ENCODE measurements around the gene TRERF1.

Gene TRERF1

DNA sequence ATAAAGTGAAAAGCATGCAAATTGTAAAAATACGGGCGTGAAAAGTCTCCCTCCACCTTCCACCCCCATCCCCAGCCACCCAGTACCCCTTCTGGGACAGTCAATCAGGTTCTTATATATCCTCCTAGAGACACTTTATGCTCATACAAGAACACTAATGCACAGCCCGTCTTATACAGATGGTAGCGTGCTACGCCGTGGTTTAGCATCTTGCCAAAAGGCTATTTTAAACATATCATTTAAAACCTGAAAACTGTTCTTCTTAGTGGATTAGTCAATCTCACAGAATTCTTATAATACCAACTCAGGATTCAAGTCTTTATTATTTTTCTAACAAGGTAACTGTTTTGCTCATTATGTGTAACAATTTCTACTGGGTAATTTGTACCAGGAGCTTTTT is 176.8 kb downstream of the TRERF1 start:
- H3K4me1 ChIP-seq (ENCODE audit: control insufficient read depth, insufficient read depth, low read length) = no peaks in the 10 kb centered on the region
- ChIA-PET CTCF (no interaction called here), POLR2A (no interaction called here)
- no peaks in the 10 kb centered on the region for H3K36me3 ChIP-seq (ENCODE audit: control insufficient read depth in 2 of 2, insufficient read depth in 1 of 2, low read length in 2 of 2)
- H3K4me3 ChIP-seq (ENCODE audit: low read depth, low read length) = no peak overlapping the region
- H3K27ac ChIP-seq (ENCODE audit: extremely low read depth, low read depth, low read length) = no peak overlapping the region
- TF ChIP-seq GFI1B (tag by site-specific recombination; IDR thresholded peaks at IDR 0.05) (no peak), IKZF3 (tag by site-specific recombination; IDR thresholded peaks at IDR 0.05) (no peak), ZNF48 (tag by site-specific recombination; IDR thresholded peaks at IDR 0.05) (no peak), GLI2 (tag by site-specific recombination; IDR thresholded peaks at IDR 0.05; ENCODE audit: borderline replicate concordance, low read depth) (no peak), ZNF266 (tag by site-specific recombination; IDR thresholded peaks at IDR 0.05; ENCODE audit: low read depth) (no peak), ZNF324 (tag by site-specific recombination; IDR thresholded peaks at IDR 0.05) (no peak), EGR2 (tag by site-specific recombination; IDR thresholded peaks at IDR 0.05; ENCODE audit: low read depth) (no peak), ZNF37A (tag by site-specific recombination; IDR thresholded peaks at IDR 0.05) (no peak), KLF10 (tag by site-specific recombination; IDR thresholded peaks at IDR 0.05) (no peak)
- TF ChIP-seq, protein P1, sequence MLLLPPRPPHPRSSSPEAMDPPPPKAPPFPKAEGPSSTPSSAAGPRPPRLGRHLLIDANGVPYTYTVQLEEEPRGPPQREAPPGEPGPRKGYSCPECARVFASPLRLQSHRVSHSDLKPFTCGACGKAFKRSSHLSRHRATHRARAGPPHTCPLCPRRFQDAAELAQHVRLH (tag by site-specific recombination; IDR thresholded peaks at IDR 0.05) = no peak
- TF ChIP-seq, protein P2, sequence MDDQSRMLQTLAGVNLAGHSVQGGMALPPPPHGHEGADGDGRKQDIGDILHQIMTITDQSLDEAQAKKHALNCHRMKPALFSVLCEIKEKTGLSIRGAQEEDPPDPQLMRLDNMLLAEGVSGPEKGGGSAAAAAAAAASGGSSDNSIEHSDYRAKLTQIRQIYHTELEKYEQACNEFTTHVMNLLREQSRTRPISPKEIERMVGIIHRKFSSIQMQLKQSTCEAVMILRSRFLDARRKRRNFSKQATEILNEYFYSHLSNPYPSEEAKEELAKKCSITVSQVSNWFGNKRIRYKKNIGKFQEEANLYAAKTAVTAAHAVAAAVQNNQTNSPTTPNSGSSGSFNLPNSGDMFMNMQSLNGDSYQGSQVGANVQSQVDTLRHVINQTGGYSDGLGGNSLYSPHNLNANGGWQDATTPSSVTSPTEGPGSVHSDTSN (CRISPR knock-in tag; IDR thresholded peaks at IDR 0.05) = no peak
- TF ChIP-seq, protein P3, sequence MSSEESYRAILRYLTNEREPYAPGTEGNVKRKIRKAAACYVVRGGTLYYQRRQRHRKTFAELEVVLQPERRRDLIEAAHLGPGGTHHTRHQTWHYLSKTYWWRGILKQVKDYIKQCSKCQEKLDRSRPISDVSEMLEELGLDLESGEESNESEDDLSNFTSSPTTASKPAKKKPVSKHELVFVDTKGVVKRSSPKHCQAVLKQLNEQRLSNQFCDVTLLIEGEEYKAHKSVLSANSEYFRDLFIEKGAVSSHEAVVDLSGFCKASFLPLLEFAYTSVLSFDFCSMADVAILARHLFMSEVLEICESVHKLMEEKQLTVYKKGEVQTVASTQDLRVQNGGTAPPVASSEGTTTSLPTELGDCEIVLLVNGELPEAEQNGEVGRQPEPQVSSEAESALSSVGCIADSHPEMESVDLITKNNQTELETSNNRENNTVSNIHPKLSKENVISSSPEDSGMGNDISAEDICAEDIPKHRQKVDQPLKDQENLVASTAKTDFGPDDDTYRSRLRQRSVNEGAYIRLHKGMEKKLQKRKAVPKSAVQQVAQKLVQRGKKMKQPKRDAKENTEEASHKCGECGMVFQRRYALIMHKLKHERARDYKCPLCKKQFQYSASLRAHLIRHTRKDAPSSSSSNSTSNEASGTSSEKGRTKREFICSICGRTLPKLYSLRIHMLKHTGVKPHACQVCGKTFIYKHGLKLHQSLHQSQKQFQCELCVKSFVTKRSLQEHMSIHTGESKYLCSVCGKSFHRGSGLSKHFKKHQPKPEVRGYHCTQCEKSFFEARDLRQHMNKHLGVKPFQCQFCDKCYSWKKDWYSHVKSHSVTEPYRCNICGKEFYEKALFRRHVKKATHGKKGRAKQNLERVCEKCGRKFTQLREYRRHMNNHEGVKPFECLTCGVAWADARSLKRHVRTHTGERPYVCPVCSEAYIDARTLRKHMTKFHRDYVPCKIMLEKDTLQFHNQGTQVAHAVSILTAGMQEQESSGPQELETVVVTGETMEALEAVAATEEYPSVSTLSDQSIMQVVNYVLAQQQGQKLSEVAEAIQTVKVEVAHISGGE (tag by site-specific recombination; conservative IDR thresholded peaks at IDR 0.05; ENCODE audit: low read depth) = no peak
- TF ChIP-seq, protein P4, sequence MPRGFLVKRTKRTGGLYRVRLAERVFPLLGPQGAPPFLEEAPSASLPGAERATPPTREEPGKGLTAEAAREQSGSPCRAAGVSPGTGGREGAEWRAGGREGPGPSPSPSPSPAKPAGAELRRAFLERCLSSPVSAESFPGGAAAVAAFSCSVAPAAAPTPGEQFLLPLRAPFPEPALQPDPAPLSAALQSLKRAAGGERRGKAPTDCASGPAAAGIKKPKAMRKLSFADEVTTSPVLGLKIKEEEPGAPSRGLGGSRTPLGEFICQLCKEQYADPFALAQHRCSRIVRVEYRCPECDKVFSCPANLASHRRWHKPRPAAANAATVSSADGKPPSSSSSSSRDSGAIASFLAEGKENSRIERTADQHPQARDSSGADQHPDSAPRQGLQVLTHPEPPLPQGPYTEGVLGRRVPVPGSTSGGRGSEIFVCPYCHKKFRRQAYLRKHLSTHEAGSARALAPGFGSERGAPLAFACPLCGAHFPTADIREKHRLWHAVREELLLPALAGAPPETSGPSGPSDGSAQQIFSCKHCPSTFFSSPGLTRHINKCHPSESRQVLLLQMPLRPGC (tag by site-specific recombination; IDR thresholded peaks at IDR 0.05) = no peak
- TF ChIP-seq, protein P5, sequence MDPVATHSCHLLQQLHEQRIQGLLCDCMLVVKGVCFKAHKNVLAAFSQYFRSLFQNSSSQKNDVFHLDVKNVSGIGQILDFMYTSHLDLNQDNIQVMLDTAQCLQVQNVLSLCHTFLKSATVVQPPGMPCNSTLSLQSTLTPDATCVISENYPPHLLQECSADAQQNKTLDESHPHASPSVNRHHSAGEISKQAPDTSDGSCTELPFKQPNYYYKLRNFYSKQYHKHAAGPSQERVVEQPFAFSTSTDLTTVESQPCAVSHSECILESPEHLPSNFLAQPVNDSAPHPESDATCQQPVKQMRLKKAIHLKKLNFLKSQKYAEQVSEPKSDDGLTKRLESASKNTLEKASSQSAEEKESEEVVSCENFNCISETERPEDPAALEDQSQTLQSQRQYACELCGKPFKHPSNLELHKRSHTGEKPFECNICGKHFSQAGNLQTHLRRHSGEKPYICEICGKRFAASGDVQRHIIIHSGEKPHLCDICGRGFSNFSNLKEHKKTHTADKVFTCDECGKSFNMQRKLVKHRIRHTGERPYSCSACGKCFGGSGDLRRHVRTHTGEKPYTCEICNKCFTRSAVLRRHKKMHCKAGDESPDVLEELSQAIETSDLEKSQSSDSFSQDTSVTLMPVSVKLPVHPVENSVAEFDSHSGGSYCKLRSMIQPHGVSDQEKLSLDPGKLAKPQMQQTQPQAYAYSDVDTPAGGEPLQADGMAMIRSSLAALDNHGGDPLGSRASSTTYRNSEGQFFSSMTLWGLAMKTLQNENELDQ (tag by site-specific recombination; IDR thresholded peaks at IDR 0.05; ENCODE audit: low read depth) = no peak
- no peaks in the 10 kb centered on the region for H3K9me3 ChIP-seq (ENCODE audit: control insufficient read depth, insufficient read depth, low read depth, low read length)

DNA sequence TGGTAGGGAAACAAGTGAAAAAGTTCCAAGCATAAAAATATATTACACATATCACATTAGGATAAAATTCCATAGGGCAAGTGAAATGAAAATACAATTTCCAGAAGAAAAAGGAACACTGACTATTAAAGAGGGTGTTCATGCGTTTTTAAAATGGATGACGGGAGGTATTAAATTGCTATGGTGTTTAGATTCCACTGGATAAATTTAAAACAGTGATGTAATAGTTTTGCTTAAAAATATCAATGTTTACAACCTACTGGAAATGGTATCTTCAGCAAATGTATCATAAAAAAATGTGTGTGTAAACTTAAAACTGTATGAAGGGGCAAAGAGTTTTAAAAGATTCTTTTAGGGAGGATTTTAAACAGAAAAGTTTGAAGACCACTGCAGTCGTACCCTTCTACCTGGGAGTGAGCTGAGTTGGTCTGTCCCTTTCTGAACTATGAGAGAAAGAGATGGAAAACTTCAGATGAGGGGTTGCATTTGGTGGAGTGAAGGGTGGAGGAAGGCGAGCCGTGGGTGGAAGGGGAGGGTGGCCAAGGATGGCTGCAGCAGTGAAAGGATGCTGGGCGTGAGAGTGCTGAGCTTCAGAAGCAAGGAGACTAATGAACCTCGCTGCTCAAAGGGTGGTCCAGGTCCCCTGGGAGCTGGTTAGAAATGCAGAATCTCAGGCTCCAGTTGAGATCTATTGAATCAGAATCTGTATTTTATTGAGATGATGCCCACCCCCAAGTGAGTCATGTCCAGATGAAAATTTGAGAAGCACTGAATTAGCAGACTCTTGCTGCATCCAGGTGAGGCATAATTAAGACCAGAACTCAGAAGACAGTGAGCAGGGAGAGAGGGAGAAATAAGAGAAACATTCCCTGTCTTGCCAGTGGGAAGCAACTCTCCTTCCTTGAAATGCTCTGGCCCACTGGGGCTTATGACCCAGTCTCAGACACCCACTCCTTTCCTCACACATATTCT is 179.6 kb downstream of the TRERF1 start:
- H3K27ac ChIP-seq (ENCODE audit: extremely low read depth, low read depth, low read length) = no peak overlapping the region
- POLR2A ChIA-PET = no interaction called here
- CTCF ChIA-PET = no interaction called here
- no peak for TF ChIP-seq ZNF548 (tag by site-specific recombination; IDR thresholded peaks at IDR 0.05)
- no peak for TF ChIP-seq ZNF354C (tag by site-specific recombination; IDR thresholded peaks at IDR 0.05; ENCODE audit: borderline replicate concordance, low read depth)
- no peak for TF ChIP-seq ZNF10 (tag by site-specific recombination; IDR thresholded peaks at IDR 0.05)
- peak; percentile 53 for TF ChIP-seq EGR2 (tag by site-specific recombination; IDR thresholded peaks at IDR 0.05; ENCODE audit: low read depth)
- TF ChIP-seq ZNF292 (tag by site-specific recombination; IDR thresholded peaks at IDR 0.05; ENCODE audit: borderline replicate concordance, low read depth) = no peak
- no peak for TF ChIP-seq ZNF660 (tag by site-specific recombination; IDR thresholded peaks at IDR 0.05)
- TF ChIP-seq, protein P6, sequence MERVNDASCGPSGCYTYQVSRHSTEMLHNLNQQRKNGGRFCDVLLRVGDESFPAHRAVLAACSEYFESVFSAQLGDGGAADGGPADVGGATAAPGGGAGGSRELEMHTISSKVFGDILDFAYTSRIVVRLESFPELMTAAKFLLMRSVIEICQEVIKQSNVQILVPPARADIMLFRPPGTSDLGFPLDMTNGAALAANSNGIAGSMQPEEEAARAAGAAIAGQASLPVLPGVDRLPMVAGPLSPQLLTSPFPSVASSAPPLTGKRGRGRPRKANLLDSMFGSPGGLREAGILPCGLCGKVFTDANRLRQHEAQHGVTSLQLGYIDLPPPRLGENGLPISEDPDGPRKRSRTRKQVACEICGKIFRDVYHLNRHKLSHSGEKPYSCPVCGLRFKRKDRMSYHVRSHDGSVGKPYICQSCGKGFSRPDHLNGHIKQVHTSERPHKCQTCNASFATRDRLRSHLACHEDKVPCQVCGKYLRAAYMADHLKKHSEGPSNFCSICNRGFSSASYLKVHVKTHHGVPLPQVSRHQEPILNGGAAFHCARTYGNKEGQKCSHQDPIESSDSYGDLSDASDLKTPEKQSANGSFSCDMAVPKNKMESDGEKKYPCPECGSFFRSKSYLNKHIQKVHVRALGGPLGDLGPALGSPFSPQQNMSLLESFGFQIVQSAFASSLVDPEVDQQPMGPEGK (tag by site-specific recombination; IDR thresholded peaks at IDR 0.05) = no peak
- TF ChIP-seq ZNF473 (tag by site-specific recombination; IDR thresholded peaks at IDR 0.05) = no peak
- TF ChIP-seq ZNF843 (tag by site-specific recombination; IDR thresholded peaks at IDR 0.05) = no peak
- peak; percentile 74 for TF ChIP-seq ZFHX2 (tag by site-specific recombination; conservative IDR thresholded peaks at IDR 0.05)

More for the DNA sequence above, 179.6 kb downstream of the TRERF1 start:
- Histone ChIP-seq H3K36me3 (ENCODE audit: control insufficient read depth in 2 of 2, insufficient read depth in 1 of 2, low read length in 2 of 2) (no peaks in the 10 kb centered on the region), H3K4me3 (ENCODE audit: low read depth, low read length) (no peak overlapping the region), H3K4me1 (ENCODE audit: control insufficient read depth, insufficient read depth, low read length) (no peaks in the 10 kb centered on the region), H3K9me3 (ENCODE audit: control insufficient read depth, insufficient read depth, low read depth, low read length) (no peaks in the 10 kb centered on the region)
